ENCODE results near the gene MAST4. TPM values are rescaled to one million over a fixed set of nuclear protein-coding genes. Genes with fewer than 3 reads are reported as not detected.

Gene MAST4
- total and polyA plus RNA-seq, 2 of the 8 experiments (the other 6 are each of a cell fraction or from before 2014, with no cell fraction given) = 1.5 to 2.6 TPM

GRCh38 chr5:67196537-67197059 is 600.4 kb downstream of the MAST4 start, which contains the start of gene CD180:
TSS of gene CD180 (minus strand) at chr5:67196799. CDS start at chr5:67196641, 158 bp downstream.
- Histone ChIP-seq H3K27ac (ENCODE audit: low read depth, low read length) (no peak within 1 kb of the TSS), H2BK15ac (ENCODE audit: low read length) (no peak within 1 kb of the TSS), H3K4me2 (ENCODE audit: insufficient read depth in 1 of 2, low read depth in 2 of 2, low read length in 2 of 2) (no peak within 1 kb of the TSS), H3K27me3 (replicated peaks in 1 of 4; ENCODE audit: control insufficient read depth in 3 of 4, extremely low read depth in 1 of 4, insufficient read depth in 3 of 4, low read length in 3 of 4) (no peaks in the 10 kb centered on the region), H2AK5ac (ENCODE audit: low read depth, low read length) (no peak within 1 kb of the TSS), H2BK12ac (ENCODE audit: low read depth, low read length) (no peak within 1 kb of the TSS), H2BK20ac (ENCODE audit: low read length) (no peak within 1 kb of the TSS), H3K4me1 (replicated peaks in 1 of 4; ENCODE audit: control insufficient read depth in 3 of 4, insufficient read depth in 4 of 4, low read length in 3 of 4) (no peaks in the 10 kb centered on the region), H3K23me2 (ENCODE audit: low read depth, low read length) (no peaks in the 10 kb centered on the region), H2BK5ac (ENCODE audit: low read depth, low read length) (no peak within 1 kb of the TSS), H3K56ac (replicated peaks; ENCODE audit: insufficient read length, low read depth, low read length) (no peak within 1 kb of the TSS), H3K4me3 (ENCODE audit: extremely low read depth in 1 of 4, insufficient read depth in 2 of 4, low read depth in 3 of 4, low read length in 4 of 4) (no peak within 1 kb of the TSS), H4K8ac (ENCODE audit: extremely low read depth, insufficient read depth, low read length) (no peak within 1 kb of the TSS), H4K5ac (ENCODE audit: insufficient read length, low read depth, low read length) (no peak within 1 kb of the TSS), H3K4ac (replicated peaks; ENCODE audit: insufficient read length, low read depth, low read length) (no peak within 1 kb of the TSS), H3K9me3 (ENCODE audit: insufficient read depth in 2 of 2, low read depth in 1 of 2, low read length in 1 of 2) (peaks cover 2 to 7% of the 10 kb centered on the region in 2 experiments; a peak in 1 of 4 replicates), H3K36me3 (ENCODE audit: control insufficient read depth in 2 of 4, insufficient read depth in 4 of 4, low read length in 3 of 4) (no peaks in the 10 kb centered on the region), H3K18ac (ENCODE audit: extremely low read depth, low read length) (no peak within 1 kb of the TSS), H3K9ac (replicated peaks in 1 of 4; ENCODE audit: extremely low read depth in 1 of 4, low read depth in 3 of 4, low read length in 3 of 4) (no peak within 1 kb of the TSS), H2BK120ac (replicated peaks; ENCODE audit: low read depth, low read length) (no peak within 1 kb of the TSS), H4K20me1 (replicated peaks in 1 of 2; ENCODE audit: control insufficient read depth in 1 of 2, insufficient read depth in 2 of 2, low read length in 2 of 2) (no peaks in the 10 kb centered on the region), H3K79me1 (ENCODE audit: low read depth, low read length) (no peaks in the 10 kb centered on the region), H4K91ac (replicated peaks; ENCODE audit: insufficient read length, low read length) (no peak within 1 kb of the TSS), H2AFZ (ENCODE audit: low read length) (no peak within 1 kb of the TSS; the same call in 1 of the 2 replicates), H3K14ac (ENCODE audit: insufficient read length) (no peak within 1 kb of the TSS), H3K23ac (ENCODE audit: insufficient read length) (no peak within 1 kb of the TSS), H3K79me2 (ENCODE audit: control insufficient read depth in 1 of 2, insufficient read depth in 2 of 2, low read length in 2 of 2) (no peaks in the 10 kb centered on the region)
- 89% methylated on average over 5 of the region's 5 CpGs; no CpG with 5 or more reads in 1 of the 2 experiments for WGBS, 2 experiments (ENCODE audit: extremely low coverage in 1 of 2, insufficient coverage in 1 of 2, insufficient read length in 1 of 2, insufficient replicate concordance in 2 of 2, low coverage in 1 of 2, low lambda C conversion rate in 2 of 2, missing lambda C conversion rate in 1 of 2)
- ChIA-PET POLR2A (ENCODE audit: partially characterized antibody) (no interaction called here), CTCF (ENCODE audit: partially characterized antibody) (interaction anchor here (0.7 to 1.6 kb wide), 4 partner anchors 9 to 33 kb away, joined by 4 to 6 read pairs (median 5); no protein-coding TSS in a partner anchor)
- FAIRE-seq (no peak), DNase-seq (ENCODE audit: low read depth in 1 of 2, low spot score in 2 of 2) (no peak)
- no peak for TF ChIP-seq HDAC2 (IDR thresholded peaks at IDR 0.05; ENCODE audit: borderline replicate concordance in 1 of 2, low read depth in 2 of 2, low read length in 2 of 2)
- no peak for TF ChIP-seq SP1 (IDR thresholded peaks at IDR 0.05; ENCODE audit: low read depth, low read length)
- TF ChIP-seq SIRT6 (IDR thresholded peaks at IDR 0.05; ENCODE audit: low read length) = no peak
- TF ChIP-seq SRF (IDR thresholded peaks at IDR 0.05; ENCODE audit: low read depth, low read length) = no peak
- TF ChIP-seq ATF2 (IDR thresholded peaks at IDR 0.05; ENCODE audit: low read length) = no peak
- no peak for TF ChIP-seq TEAD4 (IDR thresholded peaks at IDR 0.05; ENCODE audit: low read depth, low read length)
- TF ChIP-seq KDM5A (IDR thresholded peaks at IDR 0.05; ENCODE audit: low read length) = no peak
- no peak for TF ChIP-seq JUND (IDR thresholded peaks at IDR 0.05; ENCODE audit: low read length)
- TF ChIP-seq MAFK (IDR thresholded peaks at IDR 0.05; ENCODE audit: low read depth, low read length) = no peak
- no peak for TF ChIP-seq RAD21 (IDR thresholded peaks at IDR 0.05 in 1 of 2, conservative IDR thresholded peaks at IDR 0.05 in 1 of 2; ENCODE audit: low read depth in 2 of 2, low read length in 2 of 2)
- TF ChIP-seq E2F6 (IDR thresholded peaks at IDR 0.05) = no peak

Data from H1 (cell line).